NCI-H128 (cell line): ENCODE data around the gene NEIL3.
"Not testable (repeated sequence)": the region's sequence is repeated elsewhere in the genome, so short reads cannot be mapped to it uniquely, and the experiment has no call there.

Experiments used
- DNase-seq: peaks from one replicate; lab custom pipeline; 2025; ENCODE audit not compliant: unreplicated experiment; lab: John Stamatoyannopoulos, UW

NEIL3 gene

DNA sequence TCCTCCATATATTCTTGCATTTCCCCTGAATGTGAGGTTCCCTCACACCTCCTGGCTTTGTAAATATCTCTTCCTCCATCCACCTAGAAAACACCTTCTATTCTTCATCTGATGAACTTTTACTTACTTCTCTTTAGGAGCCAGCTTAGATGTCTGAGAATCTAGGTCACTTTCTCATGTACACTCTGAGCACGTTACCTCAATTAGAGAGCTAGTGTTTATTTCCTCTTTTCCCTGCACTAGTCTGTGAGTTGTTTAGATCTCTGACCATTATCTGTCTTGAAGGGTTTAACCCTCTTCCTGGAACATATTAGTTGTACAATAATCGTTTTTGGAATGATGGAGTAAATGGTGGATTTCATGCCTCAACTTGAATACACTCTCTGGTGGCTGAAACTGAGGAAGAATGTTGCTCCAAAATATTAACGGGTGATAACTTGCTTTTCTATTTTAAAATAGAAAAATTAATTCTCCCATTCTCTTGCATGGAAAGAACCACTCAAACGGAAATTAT, 8.5 kb upstream of the NEIL3 start:
- DNase-seq = no peak

DNA sequence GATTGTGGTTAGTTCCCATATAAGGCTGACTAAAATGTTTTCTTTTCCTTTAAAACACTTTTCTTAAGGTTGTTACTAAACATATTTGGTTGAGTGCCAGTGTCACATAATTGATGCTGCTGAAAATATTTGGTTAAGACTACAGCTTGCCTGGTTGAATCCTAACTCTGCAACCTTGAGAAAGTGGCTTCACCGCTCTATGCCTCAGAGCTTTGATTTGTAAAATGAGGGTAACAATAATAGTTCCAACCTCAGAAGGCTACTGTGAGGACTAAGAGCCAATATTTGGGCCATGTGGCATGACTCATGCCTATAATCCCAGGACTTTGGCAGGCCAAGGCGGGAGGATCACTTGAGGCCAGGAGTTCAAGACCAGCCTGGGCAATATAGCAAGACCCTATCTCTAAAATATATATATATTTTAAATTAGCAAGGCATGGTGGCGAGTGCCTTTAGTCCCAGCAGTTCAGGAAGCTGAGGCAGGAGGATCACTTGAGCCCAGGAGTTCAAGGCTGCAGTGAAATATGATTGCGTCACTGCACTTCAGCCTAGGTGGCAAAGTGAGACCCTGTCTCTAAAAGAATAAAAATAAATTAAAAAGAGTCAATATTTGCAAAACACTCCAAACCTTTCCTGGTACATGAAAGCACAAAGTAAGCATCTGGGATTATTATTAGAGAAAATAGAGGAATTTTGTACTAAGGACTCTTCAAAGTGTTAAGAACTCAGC, 7.1 kb upstream of the NEIL3 start:
- DNase-seq = no peak

DNA sequence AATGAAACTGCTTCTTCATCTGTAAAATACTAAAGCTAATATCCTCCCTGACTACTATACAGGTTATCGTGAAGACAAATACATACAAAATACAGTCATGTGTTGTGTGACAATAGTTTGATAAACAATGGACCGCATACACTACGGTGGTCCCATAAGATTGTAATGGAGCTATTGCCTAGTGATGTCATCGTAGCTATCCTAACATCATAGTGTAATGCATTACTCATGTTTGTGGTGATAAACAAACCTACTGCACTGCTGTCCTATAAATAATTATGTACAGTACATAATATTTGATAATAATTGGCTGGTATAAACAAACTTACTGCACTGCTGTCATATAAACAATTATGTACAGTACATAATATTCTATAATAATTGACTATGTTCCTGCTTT, 5.6 kb upstream of the NEIL3 start:
- no peak for DNase-seq

DNA sequence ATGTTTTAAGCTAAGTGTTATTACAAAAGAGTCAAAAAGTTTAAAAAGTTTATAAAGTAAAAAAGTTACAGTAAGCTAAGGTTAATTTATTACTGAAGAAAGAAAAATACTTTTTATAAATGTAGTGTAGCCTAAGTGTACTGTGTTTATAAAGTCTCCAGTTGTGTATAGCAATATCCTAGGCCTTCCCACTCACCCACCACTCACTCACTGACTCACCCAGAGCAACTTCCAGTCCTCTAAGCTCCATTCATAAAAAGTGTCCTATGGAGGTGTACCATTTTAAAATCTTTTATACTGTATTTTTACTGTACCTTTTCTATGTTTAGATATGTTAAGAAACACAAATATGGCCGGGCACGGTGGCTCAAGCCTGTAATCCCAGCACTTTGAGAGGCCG, 4.8 kb upstream of the NEIL3 start:
- DNase-seq = not testable (repeated sequence)

DNA sequence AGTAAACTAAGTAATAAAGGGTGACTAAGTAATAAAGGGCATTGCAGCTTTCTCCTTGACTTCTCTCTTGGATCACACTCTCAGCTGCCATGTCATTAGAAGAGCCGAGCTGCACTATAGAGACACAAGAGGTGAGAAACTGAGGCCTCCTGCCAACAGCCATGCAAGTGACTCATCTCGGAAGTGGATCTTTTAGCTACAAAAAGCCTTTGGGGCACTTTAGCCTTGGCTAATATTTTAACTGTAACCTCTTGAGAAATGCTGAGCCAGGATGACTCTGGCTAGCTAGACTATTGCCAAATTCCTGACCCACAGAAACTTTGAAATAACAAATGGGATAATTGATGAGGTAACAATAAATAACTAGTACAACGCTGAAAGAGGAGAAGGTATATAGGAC, 1.5 kb upstream of the NEIL3 start:
- DNase-seq = no peak

DNA sequence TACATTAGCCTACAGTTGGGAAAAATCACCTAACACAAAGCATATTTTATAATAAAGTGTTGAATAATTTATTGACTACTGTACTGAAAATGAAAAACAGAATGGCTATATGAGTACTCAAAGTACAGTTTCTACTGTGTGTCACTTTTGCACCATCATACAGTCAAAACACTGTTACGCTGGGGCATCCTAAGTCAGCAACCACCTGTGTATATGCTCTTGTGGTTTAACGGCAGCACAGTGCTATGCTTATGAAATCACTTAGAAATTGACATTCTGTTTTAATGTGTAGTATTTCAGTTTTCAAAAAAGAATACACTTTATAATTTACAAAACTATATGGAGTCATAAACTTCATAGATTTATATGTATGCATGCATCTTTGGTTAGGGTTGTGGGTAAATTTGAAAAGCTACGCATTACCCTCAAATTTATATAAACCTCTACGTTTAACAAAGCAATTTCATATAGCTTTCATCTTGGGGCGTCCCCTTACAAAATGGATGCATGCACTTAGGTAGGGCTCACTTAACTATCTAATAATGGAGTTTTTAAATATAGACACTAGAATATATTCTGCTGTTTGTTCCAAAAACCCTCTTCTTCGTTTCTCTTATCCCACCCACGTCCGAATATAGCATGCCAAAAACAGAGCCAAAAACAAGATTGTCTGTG, 690 bp upstream of the NEIL3 start:
- DNase-seq = no peak

DNA sequence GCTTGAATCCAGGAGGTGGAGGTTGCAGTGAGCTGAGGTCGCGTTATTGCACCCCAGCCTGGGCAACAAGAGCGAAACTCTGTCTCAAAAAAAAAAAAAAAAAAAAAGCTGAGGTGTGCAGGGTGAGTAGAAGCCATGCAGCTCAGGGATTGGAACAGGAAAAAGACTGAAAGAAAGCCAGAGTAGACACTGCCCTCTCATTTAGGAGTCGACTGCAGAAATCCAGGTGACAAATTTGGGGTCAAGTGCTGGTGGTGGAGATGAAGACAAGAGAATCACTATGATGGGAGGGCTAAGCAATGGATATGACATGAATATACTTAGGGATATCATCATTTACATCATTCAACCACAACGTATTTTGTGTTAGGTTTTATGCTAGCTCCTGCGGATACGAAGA, 1.9 kb downstream of the NEIL3 start:
- DNase-seq = no peak

DNA sequence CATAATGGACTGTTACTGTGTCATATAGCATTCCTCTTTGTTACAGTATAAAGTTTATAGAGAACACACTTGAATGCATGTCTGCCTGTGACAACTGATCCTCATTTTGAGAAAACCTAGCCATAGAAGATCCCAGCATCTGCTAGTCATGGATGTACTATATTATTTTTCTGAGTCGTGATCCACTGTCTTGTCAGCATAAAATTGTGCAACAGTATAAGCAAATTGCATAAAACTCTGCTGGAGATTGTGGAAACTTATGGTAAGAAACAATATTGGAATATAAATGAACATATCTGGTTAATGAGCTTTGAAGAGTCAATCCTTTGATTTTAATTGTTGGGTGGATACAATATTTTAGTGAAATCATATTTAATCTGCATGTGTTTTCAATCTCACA, 3.6 kb downstream of the NEIL3 start:
- no peak for DNase-seq

DNA sequence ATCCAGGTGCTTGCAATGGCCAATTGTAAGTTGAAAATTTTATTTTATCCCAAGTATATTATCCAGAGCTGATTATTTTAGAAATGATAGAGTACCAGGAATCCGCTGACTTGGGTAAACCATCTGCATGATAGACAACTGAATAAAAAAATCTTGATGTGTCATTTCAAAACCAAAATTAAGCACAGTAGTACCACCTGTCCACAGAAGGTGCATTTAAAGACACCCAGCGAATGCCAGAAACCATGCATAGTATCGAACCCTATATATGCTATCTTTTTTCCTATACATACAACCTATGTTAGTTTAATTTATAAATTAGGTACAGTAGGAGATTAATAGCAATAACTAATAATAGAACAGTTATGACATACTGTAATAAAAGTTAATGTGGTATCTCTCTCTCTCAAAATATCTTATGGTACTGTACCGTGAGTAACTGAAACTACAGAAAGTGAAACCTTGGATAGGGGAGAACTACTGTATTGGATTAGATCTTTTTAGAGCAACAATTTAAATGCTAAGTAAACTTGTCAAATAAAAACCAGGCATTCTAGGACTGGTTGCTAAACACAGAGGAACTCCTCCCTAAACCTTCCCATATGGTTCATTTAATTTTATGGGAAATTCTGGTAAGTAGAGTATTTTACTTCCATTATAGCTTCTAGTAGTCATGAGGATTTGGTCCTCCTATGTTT, 6.2 kb downstream of the NEIL3 start:
- no peak for DNase-seq

DNA sequence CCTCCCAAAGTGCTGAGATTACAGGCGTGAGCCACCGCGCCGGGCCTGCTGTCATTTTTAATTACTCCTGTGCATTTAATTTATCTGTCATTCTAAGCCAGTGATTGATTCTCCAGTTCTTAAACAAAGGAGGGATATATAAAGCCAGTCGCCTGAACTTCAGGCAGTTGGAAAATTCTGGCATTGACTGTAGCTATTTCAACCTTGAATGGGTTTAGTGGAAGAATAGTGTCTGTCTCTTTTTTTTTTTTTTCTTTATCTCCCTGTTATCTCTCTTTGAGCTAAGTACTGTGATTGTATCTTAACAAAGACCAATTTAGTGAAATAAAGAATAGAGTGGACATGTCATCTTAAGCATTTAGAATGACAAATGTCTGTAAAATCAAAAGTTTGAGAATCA, 11.0 kb downstream of the NEIL3 start:
- DNase-seq = no peak

DNA sequence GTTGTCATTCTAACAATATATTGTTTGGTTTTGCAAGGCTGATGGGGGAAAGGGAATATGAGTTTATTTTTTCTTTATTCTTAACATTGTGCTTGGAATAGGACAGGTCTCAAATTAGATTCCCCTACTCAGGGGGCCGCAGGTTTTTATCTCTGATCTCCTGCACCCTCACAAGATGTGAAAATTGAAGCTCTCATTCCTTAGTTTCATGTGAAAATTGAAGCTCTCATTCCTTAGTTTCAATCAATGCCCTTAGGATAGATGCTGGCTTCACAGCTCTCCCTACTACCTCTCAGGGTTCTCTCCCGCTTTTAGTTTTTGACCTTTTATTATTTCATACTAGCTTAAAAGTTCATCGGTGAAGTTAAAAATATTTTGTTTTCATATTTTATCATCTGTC, 12.0 kb downstream of the NEIL3 start:
- DNase-seq = no peak

DNA sequence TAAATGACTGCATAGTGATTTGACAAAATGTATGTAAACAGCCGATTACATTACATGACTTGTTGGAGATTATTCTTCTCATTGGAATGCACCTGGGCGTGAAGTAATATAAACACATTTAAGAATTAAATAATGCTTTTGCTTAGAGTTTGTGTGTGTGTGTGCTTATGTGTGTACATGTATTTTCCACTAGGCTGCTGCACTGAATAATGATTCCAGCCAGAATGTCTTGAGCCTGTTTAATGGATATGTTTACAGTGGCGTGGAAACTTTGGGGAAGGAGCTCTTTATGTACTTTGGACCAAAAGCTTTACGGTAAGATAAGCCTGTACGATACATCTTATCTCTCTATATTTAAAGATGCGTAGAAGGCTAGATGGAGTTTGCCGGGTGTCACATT, 12.6 kb downstream of the NEIL3 start:
- DNase-seq = no peak

DNA sequence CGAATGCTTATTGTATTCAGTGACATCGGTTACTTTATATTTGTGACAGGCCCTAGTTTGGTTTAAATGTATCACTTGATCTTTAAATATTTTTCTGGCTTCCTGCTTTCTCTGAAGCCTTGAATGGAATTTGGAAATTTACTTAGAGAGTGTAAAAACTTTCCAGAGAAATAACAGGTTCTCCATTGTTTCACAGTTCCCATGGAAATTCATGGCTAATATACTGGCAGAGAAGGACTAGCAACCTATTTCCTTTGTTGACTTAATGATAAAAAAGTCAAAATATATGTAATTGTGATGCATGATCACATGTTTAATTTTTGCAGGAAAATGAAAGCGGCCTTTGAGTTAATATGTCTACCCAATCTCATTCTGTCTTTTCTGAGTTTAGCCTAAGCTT, 13.2 kb downstream of the NEIL3 start:
- no peak for DNase-seq

DNA sequence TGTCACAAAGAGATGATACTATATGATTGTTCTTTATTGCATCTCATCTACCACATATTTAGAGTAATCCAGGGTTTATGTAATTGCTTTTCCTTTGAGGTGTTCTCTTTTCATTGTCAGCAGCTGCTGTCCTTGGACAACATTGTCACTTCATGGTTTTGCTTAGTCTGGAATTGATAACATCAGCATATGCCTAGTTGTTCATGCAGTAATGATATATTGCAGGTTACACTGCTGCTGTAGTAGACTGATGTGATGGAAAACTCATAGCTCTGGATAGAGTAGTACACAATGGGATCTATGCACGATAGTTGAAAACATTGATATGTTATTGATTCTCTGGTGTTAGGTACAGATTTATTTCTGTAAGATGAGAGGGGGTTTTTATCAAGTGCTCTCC, 13.7 kb downstream of the NEIL3 start:
- DNase-seq = no peak

DNA sequence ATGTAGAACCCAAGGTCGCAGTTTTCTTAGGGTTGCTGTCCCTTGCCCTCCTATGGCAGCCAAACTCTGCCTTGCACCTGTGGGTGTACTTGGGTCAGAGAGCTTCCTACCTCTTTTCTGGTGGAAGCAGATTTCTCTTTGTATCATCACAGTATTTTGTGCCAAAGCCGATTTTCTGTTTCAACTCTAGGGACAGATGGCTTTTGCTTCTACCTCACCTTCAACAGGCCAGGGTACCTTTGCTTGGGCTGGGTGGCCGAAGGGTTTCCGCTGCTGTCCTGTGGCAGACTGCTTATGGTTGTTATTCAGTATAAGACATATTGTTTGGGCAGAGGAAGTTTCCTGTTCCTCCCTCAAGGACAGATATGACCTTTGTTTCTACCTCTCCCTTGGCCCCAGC, 22.4 kb downstream of the NEIL3 start:
- DNase-seq = no peak

DNA sequence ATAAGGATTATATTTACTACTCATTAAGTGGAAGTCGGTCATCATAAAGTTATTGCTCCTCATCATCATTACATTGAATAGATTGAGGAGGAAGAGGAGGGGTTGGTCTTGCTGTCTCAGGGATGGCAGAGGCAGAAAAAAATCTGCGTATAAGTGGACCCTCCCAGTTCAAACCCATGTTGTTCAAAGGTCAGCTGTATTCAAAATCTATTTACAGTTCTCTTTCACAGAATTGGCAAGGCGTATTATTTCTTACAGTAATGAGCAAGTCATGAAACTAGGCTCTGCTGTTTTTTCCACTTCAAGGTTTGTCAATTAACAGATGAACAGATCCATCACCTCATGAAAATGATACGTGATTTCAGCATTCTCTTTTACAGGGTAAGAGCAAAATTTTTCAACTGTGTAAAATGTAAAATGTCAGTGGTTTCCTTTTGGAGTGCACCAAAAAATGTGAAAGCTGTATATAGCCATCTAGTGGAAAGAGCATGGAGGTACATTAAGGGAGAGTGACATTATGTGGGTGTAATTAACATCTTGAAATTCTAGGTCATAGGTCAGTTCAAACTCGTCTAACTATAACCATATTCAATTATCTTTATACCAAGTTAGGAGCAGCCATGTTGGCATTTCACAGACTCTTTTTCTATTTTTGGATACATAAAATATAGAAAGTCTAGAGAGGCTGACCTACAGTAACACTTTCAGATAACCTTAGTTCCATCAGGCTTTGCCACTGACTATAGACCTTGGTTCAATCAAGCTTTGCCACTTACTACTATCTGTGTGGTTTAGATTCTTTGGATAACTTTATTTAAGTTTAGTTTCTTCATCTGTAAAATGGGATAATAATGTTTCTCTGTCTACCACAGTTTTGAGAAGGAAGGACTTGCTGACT, 30.1 kb downstream of the NEIL3 start:
- no peak for DNase-seq

DNA sequence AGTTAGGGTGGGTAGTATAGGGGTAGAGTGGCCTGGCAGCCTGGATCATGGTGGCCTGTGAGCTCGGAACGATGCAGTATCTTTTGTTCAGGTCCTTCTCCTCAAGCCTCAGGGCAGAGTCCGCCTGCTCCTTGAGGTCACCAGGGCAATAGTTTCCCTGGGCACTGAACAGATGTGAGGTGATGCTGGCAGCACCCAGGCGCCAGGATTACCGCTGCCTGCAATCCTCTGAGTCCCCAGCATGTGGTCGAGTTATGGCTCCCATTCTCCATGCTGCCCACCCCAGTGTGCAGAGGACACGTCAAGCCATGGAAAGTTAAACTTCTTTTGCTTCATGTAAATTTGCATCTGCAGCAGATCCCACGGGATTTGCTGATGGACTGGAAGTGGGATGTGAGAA, 38.7 kb downstream of the NEIL3 start:
- DNase-seq = no peak

DNA sequence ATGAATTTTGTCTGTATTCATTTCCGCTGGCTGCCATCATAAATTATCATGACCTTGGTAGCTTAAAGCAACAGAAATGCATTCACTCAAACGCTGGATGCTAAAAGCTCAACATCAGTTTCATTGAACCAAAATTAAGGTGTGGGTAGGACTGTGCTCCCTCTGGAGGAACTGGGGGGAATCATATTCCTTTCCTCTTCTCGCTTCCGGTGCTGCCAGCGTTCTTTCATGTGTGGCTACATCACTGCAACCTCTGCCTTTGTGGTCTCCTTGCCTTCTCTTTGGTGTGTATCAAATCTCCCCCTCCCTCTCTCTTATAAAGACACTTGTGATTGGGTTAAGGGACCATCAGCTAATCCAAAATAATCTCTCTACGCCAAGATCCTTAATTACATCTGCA, 39.5 kb downstream of the NEIL3 start:
- DNase-seq = no peak

DNA sequence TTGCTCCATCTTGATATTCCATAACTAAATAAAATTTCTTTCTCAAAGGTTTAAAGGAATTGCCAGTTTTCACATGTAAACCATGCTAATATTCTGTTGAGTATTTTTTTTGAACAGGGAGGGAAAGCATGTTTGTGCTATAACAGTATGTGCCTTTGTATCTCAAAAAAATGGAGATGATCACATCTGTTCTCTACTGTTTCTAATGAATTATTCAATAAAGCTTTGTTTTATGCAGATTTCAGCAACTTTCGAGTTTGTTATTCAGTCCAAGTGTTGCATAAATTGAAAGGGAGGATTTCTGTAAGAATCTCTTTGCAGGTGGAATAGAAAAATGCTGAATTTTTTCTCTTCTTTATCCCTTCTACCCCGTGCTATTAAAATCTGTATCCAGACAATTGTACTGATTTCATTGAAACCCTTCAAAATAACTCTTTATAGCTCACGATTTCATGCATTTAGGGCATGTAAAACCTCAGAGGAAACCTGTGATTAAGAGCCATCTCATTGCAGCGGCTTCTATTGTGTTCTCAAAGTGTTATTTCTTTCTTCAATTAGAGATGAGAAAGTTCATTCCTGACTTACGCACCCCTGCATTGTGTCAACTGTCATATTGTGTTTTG, 42.1 kb downstream of the NEIL3 start:
- DNase-seq = no peak

DNA sequence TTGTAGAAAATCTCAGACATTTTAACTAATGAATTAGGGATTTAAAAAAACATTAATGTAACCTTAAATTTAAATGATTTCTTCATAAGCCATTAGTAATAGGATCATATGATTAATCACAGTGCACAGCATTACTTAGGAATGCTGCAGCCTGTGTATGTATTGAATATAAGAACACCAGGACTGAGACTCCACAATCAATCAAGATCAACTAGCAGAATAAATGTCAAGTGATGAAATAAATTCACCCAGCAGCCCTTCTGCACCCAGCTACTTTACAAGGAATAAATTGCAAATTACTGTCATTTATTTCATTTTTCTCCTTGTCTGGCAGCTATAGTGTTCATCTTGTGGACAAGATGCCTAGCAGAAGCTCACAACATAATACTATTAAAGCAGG, 46.5 kb downstream of the NEIL3 start:
- DNase-seq = no peak

DNA sequence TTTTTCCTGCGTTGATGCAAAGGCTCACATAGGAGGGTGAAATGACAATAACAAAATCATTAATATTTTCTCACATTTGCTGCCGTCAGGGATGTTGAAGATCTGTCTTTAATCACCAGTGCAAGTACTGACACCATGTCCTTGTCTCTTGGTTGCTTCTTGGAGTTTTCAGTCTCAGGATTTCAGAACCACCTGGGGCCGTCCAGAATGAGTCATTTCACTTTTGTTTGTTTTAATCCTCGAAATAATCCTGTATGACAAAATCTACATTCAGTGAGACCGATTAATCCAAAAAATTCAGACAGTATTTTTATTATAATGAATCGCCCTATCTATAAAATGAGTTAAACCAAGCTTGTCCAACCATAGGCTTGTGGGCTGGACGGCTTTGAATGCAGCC, 47.2 kb downstream of the NEIL3 start:
- no peak for DNase-seq
